HG03439 (cell line): ENCODE data around the gene ADARB2.
"Not testable (repeated sequence)": the region's sequence is repeated elsewhere in the genome, so short reads cannot be mapped to it uniquely, and the experiment has no call there.

ENCODE experiments used
- ATAC-seq: cut with Tn5 transposase; IDR thresholded peaks from one replicate; pipeline ENCODE4 v1.9.1; 2021; ENCODE audit warnings: mild to moderate bottlenecking, moderate library complexity; ENCODE audit not compliant: unreplicated experiment

Gene ADARB2

GRCh38 chr10:1737222-1738061, at the start of gene ADARB2:
Gene ADARB2, minus strand, starts transcription at chr10:1737525.
- peak; percentile 83 for ATAC-seq

GRCh38 chr10:1785835-1786234, 48.5 kb upstream of the ADARB2 start:
- no peak for ATAC-seq

- no peak for ATAC-seq
These were observed 45.5 kb upstream of the ADARB2 start for GRCh38 chr10:1782841-1783240.

- no peak for ATAC-seq
These were observed 42.5 kb upstream of the ADARB2 start for GRCh38 chr10:1779796-1780195.

- ATAC-seq, result no peak
These were observed 41.1 kb upstream of the ADARB2 start for GRCh38 chr10:1778375-1778969.

GRCh38 chr10:1776127-1776662, 38.9 kb upstream of the ADARB2 start:
- no peak for ATAC-seq

GRCh38 chr10:1774796-1775195, 37.5 kb upstream of the ADARB2 start:
- ATAC-seq, result no peak

GRCh38 chr10:1773204-1773603, 35.9 kb upstream of the ADARB2 start:
- ATAC-seq, result not testable (repeated sequence)

- no peak for ATAC-seq
These were observed 28.7 kb upstream of the ADARB2 start for GRCh38 chr10:1766049-1766448.

- ATAC-seq, result no peak
These were observed 24.8 kb upstream of the ADARB2 start for GRCh38 chr10:1762076-1762475.

GRCh38 chr10:1754506-1755153, 17.3 kb upstream of the ADARB2 start:
- no peak for ATAC-seq

GRCh38 chr10:1752153-1752552, 14.8 kb upstream of the ADARB2 start:
- ATAC-seq, result no peak

- no peak for ATAC-seq
These were observed 10.3 kb upstream of the ADARB2 start for GRCh38 chr10:1747590-1748157.

- no peak for ATAC-seq
These were observed 9.5 kb upstream of the ADARB2 start for GRCh38 chr10:1746796-1747195.

GRCh38 chr10:1745780-1746456, 8.6 kb upstream of the ADARB2 start:
- ATAC-seq, result no peak

GRCh38 chr10:1744524-1744923, 7.2 kb upstream of the ADARB2 start:
- no peak for ATAC-seq

- no peak for ATAC-seq
These were observed 5.8 kb upstream of the ADARB2 start for GRCh38 chr10:1743141-1743540.

GRCh38 chr10:1741450-1741849, 4.1 kb upstream of the ADARB2 start:
- ATAC-seq, result no peak

- no peak for ATAC-seq
These were observed 2.4 kb upstream of the ADARB2 start for GRCh38 chr10:1739751-1740150.

- ATAC-seq, result no peak
These were observed 1.6 kb upstream of the ADARB2 start for GRCh38 chr10:1738950-1739349.

- ATAC-seq, result no peak
These were observed 428 bp downstream of the ADARB2 start for GRCh38 chr10:1736972-1737221.
